Lower lobe of right lung (tissue), 2 donors: ENCODE measurements around the gene UBR3. TPM values are rescaled to one million over a fixed set of nuclear protein-coding genes. Genes with fewer than 3 reads are reported as not detected.

Experiments
- ATAC-seq, 2 donors: fragments of 200-7000 bp; cut with Tn5 transposase; one replicate each; pipeline ENCODE4 v1.9.1; 2020 to 2022; ENCODE audit warnings: mild to moderate bottlenecking in 2 of 2, moderate library complexity in 2 of 2
- DNase-seq: peaks from one replicate; pipeline ENCODE4 v3.0.0-alpha.2; 2020
- H3K27ac ChIP-seq: fragments of 200-600 bp; one replicate; pipeline ENCODE4 v1.8.0; 2022
- H3K27me3 ChIP-seq: fragments of 200-600 bp; one replicate; pipeline ENCODE4 v1.8.0; 2022; ENCODE audit warnings: low read depth
- H3K36me3 ChIP-seq: fragments of 200-600 bp; one replicate; pipeline ENCODE4 v1.8.0; 2022; ENCODE audit warnings: mild to moderate bottlenecking
- H3K4me1 ChIP-seq: fragments of 200-600 bp; one replicate; pipeline ENCODE4 v1.8.0; 2022
- H3K4me3 ChIP-seq: fragments of 200-600 bp; one replicate; pipeline ENCODE4 v1.8.0; 2022; ENCODE audit warnings: mild to moderate bottlenecking
- H3K9me3 ChIP-seq: fragments of 200-600 bp; one replicate; pipeline ENCODE4 v1.8.0; 2022
- intact Hi-C: fragments of 100-400 bp; cut with DNase I; formaldehyde crosslinking; loops from one replicate; pipeline ENCODE4 v1.11.0; 2022
- total RNA-seq: library from RNA; stranded (reverse); fragmentation: NEBNext Ultra II Directional; extraction: Animal tissue kit (Norgen Biotek cat#: 25700); gene quantifications from one replicate; pipeline ENCODE4 v1.2.1, GENCODE V29; 2021
- TF ChIP-seq, protein P1 (sequence below): fragments of 200-600 bp; IDR thresholded peaks from one replicate; pipeline ENCODE4 v1.8.0; 2022; ENCODE audit warnings: antibody characterized with exemption, mild to moderate bottlenecking
- donor health status: DM: no; HTN: yes; CAD: no; lungs with severe emphysema.

Gene UBR3
- total RNA-seq, 1 donor from 2014 or later: 46.7 TPM

DNA sequence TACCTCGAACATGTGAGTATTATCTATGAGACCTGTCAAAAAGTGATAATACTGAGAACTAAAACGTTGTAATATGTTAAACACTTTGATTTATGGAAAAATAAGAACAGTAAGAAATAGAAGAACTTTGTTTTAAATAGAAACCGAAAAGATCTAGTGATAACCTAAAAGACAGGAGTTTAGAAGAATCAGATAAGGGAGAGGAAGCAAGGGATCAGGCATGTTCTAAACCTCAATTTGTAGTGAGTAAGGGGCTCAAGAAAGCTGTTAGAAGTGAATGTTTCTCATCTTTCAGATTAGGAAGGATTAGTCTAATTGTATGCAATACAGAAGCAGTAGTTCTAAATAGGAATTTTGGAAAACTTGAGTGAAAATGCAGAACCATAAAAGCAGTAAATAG is 182.0 kb downstream of the UBR3 start:
- peaks cover 26% of the 10 kb centered on the region for H3K36me3 ChIP-seq
- intact Hi-C loops: no loop called here
- no peak for ATAC-seq

DNA sequence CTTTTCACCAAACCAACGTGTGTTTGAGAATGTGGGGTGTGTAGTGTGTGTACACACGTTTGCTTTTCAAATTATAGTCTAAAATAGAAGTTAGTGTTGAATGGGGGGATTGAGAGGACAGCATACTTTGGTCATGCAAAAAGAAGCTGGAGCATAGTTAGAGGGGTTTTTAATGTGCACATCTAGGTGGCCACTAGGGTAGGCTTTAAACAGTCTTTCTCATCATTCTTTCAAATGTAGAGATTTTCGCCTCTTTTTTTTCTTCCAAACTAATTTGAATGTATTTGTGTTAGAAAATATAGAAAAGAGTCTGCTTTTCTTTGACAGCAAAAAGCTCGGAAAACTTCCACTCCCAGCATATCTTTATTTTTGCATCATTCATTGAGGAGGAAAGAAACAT is 185.5 kb downstream of the UBR3 start:
- H3K27ac ChIP-seq: no peak overlapping the region
- TF ChIP-seq, protein P1, sequence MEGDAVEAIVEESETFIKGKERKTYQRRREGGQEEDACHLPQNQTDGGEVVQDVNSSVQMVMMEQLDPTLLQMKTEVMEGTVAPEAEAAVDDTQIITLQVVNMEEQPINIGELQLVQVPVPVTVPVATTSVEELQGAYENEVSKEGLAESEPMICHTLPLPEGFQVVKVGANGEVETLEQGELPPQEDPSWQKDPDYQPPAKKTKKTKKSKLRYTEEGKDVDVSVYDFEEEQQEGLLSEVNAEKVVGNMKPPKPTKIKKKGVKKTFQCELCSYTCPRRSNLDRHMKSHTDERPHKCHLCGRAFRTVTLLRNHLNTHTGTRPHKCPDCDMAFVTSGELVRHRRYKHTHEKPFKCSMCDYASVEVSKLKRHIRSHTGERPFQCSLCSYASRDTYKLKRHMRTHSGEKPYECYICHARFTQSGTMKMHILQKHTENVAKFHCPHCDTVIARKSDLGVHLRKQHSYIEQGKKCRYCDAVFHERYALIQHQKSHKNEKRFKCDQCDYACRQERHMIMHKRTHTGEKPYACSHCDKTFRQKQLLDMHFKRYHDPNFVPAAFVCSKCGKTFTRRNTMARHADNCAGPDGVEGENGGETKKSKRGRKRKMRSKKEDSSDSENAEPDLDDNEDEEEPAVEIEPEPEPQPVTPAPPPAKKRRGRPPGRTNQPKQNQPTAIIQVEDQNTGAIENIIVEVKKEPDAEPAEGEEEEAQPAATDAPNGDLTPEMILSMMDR: no peak
- intact Hi-C loops: no loop called here
- H3K36me3 ChIP-seq: peaks cover 14% of the 10 kb centered on the region
- DNase-seq (no peak), ATAC-seq (no peak)
- no peaks in the 10 kb centered on the region for H3K27me3 ChIP-seq
- no peaks in the 10 kb centered on the region for H3K9me3 ChIP-seq
- H3K4me1 ChIP-seq: no peaks in the 10 kb centered on the region
- H3K4me3 ChIP-seq: no peak overlapping the region

More for the DNA sequence above, 182.0 kb downstream of the UBR3 start:
- H3K4me1 ChIP-seq: no peaks in the 10 kb centered on the region
- no peaks in the 10 kb centered on the region for H3K9me3 ChIP-seq
- TF ChIP-seq, protein P1: no peak
- H3K4me3 ChIP-seq: no peak overlapping the region
- no peak overlapping the region for H3K27ac ChIP-seq
- no peak for DNase-seq
- H3K27me3 ChIP-seq: no peaks in the 10 kb centered on the region

DNA sequence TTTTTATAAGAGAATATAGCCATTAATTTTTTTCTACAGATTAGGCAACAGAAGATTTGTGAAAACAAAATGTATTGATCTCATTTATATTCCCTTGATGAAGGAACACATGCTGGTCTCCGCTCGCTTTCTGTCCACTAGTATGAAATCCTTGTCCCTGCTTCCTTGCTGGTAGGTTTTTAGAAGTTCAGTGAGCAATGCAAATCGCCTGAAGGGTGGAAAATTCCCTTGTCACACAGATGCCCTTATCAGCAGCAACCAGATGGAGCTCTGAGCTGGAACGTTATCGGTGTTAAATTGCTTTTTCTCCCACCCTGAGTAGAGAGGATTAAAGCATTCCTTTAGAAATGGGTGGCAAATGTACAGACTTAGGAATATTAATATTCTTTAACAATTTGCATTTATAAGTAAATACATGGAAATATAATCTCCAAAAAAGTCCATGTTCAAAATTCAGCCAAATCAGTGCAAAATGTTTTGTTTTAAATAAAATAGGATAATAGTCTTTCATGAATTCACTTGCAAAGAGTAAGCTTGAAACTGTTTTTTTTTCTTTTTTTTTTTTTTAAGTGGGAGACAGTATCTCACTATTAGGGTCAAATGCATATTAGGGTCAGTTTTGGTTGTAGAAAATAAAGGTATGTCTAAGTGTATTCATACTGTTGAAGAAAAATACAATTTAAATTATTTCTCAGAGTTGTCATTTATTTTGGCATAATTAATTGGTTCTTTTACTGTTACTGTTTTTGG is 186.7 kb downstream of the UBR3 start:
- intact Hi-C loops: no loop called here
- DNase-seq (no peak), ATAC-seq (no peak)
- no peaks in the 10 kb centered on the region for H3K9me3 ChIP-seq
- peaks cover 15% of the 10 kb centered on the region for H3K36me3 ChIP-seq
- no peak overlapping the region for H3K4me3 ChIP-seq
- H3K4me1 ChIP-seq: no peaks in the 10 kb centered on the region
- H3K27ac ChIP-seq: no peak overlapping the region
- TF ChIP-seq, protein P1: no peak
- H3K27me3 ChIP-seq: no peaks in the 10 kb centered on the region

DNA sequence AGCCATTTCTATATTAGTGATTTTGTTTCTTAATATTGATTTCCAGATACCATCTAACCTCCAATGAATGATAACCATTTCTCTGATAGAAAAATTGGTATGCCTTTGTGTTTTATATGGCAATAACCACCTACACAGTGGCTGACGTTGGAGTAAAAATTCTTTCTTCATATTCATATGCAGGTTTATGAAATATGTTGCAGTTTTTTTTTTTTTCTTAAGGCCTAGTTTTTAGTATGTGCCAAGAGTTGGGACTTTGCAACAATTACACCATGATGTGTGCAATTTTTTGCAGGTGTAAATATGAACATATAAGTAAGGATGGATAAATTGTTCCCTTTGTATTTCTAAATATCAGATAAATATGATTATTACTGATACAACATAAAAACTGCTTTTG is 187.5 kb downstream of the UBR3 start:
- H3K4me3 ChIP-seq: no peak overlapping the region
- TF ChIP-seq, protein P1: no peak
- no peaks in the 10 kb centered on the region for H3K4me1 ChIP-seq
- intact Hi-C loops: no loop called here
- H3K27ac ChIP-seq: no peak overlapping the region
- no peaks in the 10 kb centered on the region for H3K27me3 ChIP-seq
- no peaks in the 10 kb centered on the region for H3K9me3 ChIP-seq
- no peak for DNase-seq
- H3K36me3 ChIP-seq: peaks cover 11% of the 10 kb centered on the region
- ATAC-seq: no peak

DNA sequence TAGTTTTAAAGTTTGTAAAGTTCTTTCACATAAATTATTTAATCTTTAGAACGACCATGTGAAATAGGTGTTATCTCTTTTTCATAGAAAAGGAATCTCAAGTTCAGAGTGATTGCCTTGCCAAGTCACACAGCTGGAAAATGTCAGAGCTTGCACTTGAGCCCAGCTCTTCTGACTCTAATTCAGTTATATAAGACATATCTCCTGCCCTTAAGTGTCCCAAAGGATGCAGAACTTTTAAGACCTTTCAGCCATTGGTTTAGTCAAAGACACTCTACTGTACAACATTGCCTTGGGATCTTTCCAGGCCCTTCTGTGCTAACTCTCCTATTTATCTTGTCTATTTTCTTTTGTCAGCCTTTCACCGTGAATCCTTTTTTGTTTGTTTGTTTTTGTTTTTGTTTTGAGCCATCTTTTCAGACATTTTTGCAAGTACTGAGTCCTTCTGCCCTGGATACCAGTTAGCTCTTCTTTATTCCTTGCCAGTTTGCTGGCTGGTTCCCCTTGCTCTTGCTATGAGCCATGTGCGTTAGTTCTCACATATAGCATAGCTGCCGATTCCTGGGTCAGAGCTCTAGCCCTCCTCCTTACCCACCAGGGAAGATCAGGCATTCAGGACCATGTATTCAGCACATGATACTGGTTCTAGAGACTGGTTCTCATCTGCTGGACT is 190.7 kb downstream of the UBR3 start:
- H3K9me3 ChIP-seq: no peaks in the 10 kb centered on the region
- no peak overlapping the region for H3K27ac ChIP-seq
- intact Hi-C loops: no loop called here
- no peaks in the 10 kb centered on the region for H3K27me3 ChIP-seq
- TF ChIP-seq, protein P1: no peak
- no peak overlapping the region for H3K4me3 ChIP-seq
- DNase-seq (no peak), ATAC-seq (peak in 1 of 2 donors; percentile 61)
- no peaks in the 10 kb centered on the region for H3K4me1 ChIP-seq
- H3K36me3 ChIP-seq: peaks cover 7% of the 10 kb centered on the region
